Measurements from ENCODE around the gene APIP. TPM values are rescaled to one million over a fixed set of nuclear protein-coding genes. Genes with fewer than 3 reads are reported as not detected.

Gene APIP
- total and polyA plus RNA-seq, 2 of the 8 experiments (the other 6 are each of a cell fraction or from before 2014, with no cell fraction given): 10.4 to 25.7 TPM

DNA sequence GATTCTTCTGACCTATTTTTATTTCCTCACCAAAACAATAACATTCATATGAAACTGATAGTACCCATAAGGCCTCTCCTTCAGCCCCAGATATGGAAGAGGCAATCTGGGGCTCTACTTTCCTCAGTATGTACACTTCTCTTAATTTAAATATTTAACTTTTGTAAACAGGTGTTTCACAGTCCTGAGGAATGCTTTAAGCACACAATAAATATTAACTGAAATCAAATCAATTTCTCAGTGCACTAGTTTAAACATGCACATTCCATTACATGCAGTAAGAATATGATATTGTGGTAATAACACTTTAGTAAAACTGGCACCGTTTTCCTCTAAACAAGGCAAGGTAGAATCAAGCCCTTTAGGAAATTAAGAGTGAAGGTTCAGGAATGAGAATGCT, 28.9 kb downstream of the APIP start (continued):
- no peak for TF ChIP-seq SP2 (IDR thresholded peaks at IDR 0.05; ENCODE audit: low read length)
- TF ChIP-seq SIN3A (conservative IDR thresholded peaks at IDR 0.05 in 1 of 2, IDR thresholded peaks at IDR 0.05 in 1 of 2; ENCODE audit: low read depth in 1 of 2, low read length in 2 of 2): no peak
